ENCODE results near the gene ZBTB38.

ZBTB38 gene

GRCh38 chr3:141387516-141387915 is 19.2 kb downstream of the ZBTB38 start:
- DNase-seq (ENCODE audit: low read depth) = no peak

- no peak for DNase-seq (ENCODE audit: low read depth)
Measured at GRCh38 chr3:141388395-141388794, 20.1 kb downstream of the ZBTB38 start.

DNA sequence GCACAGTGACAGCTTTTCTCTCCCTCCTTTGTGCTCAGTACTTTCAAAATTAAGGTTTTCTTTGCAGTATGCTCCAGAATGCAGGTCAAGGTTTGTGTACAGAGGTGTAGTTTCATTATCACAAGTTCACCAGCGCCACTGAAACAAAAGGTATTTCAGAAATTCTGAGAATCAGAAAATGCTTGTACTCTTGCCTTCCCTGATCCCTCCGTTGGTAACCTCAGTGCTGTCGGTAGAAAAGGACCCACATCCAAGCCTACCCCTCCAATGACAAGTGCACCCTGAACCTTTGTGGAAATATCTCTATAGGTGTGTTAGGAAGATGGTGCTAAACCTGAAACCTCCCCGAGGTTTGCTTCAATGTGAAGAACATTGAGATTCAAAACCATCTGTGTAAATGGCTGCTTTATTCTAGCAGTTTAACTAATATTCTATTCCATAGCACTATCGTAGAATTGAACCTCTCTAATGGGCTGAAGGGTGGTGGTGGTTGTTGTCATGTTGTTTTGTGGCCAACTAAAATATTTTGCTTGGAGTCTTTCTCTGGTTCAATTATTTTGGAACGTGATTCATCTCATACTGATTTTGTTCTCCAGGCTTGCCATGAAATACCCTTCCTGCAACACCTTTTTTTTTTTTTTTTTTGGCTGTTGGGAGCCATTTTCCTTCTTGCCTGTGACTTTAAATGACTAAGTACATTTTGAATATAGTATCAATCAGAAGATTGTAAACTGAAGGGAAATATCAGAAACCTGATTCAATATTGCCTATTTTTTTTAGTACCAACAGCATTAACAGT is 20.7 kb downstream of the ZBTB38 start:
- no peak for DNase-seq (ENCODE audit: low read depth)

DNA sequence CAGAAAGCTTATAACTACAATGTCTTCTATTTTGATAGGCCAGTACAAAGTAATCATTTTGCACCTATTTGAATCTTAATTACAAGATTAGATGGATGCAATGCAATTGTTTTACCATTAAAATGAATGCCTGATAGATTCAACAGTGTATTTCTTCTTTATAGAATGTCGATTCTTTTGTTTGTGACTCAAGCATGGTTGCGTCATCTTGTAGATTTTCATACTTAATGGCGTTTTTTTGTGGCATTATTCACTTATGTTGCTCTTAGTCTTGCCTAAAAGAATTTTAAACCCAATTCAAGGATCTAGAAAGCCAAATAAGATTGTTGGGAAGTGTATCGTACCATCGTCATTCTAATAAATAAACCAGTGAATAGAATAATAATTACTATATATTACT is 21.4 kb downstream of the ZBTB38 start:
- DNase-seq (ENCODE audit: low read depth) = no peak

DNA sequence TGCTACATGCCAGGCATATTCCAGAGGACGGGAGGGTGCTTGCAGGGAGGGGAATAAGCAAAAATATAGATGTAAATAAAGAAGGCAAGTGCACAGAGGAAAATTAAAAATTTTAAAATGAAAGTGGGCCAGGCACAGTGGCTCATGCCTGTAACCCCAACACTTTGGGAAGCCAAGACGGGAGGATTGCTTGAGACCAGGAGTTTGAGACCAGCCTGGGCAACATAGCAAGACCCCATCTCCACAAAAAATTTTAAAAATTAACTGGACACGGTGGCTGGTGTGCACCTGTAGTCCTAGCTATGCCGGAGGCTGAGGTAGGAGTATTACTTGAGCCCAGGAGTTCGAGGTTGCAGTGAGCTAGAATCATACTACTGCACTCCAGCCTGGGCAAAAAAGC is 22.4 kb downstream of the ZBTB38 start:
- DNase-seq (ENCODE audit: low read depth) = no peak

- DNase-seq (ENCODE audit: low read depth) = no peak
Measured at GRCh38 chr3:141391298-141391990, 23.1 kb downstream of the ZBTB38 start.

DNA sequence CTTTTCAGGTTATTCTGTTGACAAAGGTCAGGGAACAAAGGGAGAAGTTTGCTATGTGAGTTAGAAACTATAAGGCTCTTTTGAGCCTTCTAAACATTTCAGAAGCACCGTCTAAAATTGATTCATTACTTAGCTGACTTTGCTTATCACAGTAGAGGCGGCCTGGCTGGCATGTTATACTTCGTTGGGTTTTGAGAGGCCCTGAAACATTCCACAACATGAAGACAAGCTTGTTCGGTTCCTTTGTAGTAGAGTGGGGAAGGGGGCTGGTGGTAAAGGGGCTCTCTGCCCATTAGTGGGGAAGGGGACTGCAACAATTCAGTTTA is 23.6 kb downstream of the ZBTB38 start:
- no peak for DNase-seq (ENCODE audit: low read depth)

- no peak for DNase-seq (ENCODE audit: low read depth)
Measured at GRCh38 chr3:141392416-141392815, 24.1 kb downstream of the ZBTB38 start.

DNA sequence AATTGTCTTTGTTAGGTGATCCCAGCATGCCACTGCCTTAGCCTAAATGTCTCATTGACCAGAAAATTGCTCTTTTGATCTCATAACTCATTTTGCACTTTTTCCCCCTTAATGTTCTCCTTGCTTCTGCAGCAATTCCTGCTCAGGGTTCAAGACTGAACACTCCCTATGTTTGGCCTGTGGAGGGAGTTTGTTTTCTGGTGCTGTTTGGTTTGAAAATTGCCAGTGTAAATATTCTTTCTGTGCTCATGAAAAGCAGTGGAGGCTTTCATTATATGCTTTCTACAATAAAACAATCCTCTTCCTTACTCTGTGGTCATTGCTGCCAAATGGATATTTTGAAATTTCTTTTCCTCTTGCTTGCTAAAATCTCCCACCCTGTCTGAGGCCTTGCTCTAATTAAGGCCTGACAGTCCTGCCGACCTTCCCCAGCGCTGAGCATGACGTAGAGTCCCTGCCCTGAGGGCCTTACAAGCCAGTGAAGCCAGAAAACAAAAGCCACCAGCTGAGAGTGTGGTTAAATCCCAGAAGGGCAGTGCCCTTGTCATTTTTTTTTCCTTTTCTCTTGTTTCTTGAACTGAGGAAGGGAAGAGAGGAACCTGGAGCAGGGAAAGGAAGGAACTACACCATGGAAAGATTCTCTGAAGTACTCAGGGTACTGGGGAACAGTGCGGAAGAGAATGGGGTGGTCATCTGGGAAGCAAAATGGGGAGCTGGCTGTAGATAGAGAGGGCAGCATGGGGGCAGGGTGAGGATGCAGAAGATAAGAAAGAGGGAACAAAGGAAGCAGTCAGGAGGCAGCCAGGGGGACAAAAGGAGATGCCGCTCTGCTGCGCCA is 24.8 kb downstream of the ZBTB38 start:
- DNase-seq (ENCODE audit: low read depth) = no peak

- DNase-seq (ENCODE audit: low read depth) = no peak
Measured at GRCh38 chr3:141393735-141394076, 25.4 kb downstream of the ZBTB38 start.

DNA sequence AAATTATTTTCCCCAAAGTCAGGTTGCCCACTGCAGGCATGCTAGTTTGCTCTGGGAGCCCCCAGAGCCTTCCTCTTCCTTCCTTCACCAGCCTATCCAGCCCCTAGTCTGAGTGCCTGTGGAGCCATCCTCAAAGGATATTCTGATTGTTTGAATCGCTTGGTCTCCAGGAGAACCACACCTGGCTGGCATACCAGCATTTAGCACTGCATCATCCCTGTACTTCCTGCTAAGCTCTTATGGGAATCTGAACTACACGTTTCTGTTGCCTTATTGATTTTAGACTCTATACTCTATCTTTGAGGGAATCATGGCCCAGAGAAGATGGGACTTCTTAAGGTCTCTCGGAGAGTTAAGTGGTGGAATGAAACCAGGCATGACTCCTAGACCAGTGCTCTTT is 26.3 kb downstream of the ZBTB38 start:
- DNase-seq (ENCODE audit: low read depth) = no peak

DNA sequence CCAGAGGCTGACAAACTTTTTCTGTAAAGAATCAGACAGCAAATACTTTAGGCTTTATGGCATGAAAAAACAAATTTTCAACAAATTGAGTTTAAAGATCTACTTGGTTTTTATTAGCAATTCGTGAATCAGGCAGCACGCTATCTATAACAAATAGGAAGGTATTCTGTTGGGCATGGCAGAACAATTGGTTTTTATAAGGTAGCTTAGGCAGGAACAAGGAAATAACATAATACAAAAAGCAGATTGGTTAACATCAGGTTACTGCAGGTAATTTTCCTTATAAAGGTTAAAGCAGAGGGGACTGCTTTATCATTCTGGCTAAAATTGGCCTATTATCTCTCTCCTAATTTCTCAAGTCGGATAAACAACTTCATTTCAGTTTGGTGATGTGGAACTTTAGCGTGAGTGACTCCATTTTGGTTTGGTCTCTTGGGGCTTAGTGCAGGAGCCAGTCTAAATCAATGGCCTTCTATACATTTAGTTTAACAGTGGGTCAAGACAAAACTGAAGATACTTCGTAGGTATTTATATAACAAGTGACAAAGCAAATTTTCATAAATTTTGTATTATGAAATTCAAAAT is 26.8 kb downstream of the ZBTB38 start:
- no peak for DNase-seq (ENCODE audit: low read depth)

- DNase-seq (ENCODE audit: low read depth) = no peak
Measured at GRCh38 chr3:141397996-141398395, 29.7 kb downstream of the ZBTB38 start.

DNA sequence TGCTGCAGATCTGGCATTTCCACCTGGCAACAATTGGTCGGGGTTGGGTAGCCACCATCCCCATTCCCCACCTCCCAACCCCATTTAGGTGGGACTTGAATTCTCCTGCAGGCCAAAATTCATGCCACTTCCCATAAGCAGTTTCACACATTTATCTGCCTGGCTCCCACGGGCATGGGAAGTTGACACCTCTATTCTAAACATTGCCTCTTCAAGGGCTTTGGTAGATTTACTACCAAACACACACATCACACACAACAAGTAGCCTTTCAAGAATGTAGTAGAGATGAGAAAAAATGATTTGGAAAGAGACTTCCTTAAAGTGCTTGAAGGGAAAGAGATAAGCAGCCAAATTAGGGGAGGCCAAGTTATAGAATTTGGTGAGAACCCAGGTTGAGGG is 30.9 kb downstream of the ZBTB38 start:
- DNase-seq (ENCODE audit: low read depth) = no peak

- DNase-seq (ENCODE audit: low read depth) = no peak
Measured at GRCh38 chr3:141400073-141400971, 32.0 kb downstream of the ZBTB38 start.

DNA sequence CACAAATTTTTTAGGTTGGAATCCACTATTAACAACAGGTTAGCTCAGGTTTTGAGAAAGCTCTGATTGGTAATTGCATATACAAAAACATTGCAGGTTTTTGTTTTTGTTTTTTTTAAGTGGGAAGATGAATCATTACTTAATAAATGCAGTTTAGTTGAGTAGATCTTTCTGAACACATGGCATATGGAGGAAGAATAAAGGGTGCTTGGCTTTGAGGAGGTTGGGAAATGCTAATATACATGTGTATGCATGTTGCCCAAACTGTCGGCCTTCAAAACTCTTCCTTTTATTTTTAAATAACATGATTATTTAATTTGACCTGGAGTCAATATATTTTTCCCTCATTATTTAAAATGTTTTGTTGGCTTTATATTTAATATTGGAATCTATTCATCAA is 32.8 kb downstream of the ZBTB38 start:
- DNase-seq (ENCODE audit: low read depth) = no peak

DNA sequence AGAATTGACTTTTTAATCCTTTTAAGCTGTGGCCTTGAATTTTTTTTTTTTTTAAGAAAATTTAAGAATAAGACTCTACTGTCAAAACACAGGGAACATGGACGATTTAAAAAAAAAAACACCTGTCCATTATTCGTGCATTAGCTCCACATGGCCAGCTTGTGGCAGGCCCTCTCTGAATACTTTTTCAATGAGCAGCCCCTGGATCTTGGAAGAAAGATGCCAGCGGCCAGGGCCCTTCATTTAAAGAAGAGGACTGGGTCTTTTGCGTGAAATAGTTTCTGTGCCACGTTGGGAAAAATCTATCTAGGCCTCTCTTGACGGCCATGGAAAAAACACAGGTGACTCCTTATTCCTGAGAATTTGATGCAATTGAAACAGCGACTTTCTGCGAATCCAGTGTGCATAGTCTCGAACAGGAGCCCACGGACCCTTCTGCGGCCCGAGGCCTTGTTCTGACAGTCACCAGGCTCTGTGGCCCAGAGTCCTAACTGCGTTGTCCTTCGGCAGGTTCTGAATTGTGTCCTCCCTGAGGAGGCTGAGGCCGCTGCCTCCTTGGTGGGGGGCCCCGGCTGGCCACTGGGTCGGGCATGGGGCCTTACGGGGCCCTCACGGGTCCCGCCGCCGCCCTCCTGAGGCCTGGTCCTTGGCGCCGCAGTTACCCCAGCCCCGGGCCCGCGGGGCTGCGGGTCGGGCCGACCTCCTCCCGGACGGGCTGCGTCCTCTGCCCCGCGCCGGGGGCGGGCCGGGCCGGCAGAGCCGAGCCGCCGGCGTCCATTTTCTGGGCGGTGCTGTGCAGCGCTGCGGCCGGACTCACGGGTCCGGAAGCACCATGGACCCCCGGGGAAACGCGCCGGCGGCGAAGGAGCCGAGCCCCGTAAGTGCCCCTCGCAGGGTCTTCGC is 33.5 kb downstream of the ZBTB38 start:
- DNase-seq (ENCODE audit: low read depth) = no peak

DNA sequence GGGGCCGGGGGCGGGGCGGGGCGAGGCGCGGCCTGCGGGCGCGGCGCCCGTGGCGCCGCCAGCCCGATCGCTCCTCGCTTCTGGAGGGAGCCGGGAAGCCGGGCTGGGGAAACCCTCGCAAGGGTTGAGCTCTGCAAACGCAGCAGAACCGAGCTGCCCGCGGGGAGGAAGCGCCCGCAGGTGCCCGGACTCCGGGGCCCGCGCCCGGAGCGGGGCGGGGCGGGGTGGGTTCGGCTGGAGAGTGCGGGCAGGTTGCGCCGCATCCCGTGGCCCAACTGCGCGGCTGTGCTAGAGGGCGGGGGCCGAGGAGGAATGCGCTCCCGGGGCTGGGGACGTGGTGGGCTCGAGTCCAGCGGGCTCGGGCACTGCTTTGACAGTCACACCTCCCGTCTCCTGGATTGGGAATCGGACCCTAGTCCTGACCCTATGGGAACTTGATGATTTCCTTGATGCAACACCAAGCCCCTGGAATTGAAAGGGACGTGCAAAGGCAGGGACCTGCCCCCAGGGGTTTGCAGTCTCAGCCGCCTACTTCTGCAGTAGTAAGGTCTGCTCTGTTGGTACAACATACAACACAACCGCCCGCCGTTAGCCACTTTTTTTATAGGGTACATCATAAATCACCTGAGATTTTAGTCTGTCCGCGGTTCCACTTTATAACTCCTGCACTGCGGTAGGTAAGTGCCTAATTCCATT is 34.3 kb downstream of the ZBTB38 start:
- DNase-seq (ENCODE audit: low read depth) = no peak

GRCh38 chr3:141403576-141403975 is 35.3 kb downstream of the ZBTB38 start:
- no peak for DNase-seq (ENCODE audit: low read depth)

- DNase-seq (ENCODE audit: low read depth) = no peak
Measured at GRCh38 chr3:141405025-141405424, 36.7 kb downstream of the ZBTB38 start.
